DMS153 (cell line): ENCODE measurements around the gene CCT7.

Experiments used
- DNase-seq: peaks from one replicate; lab custom pipeline; 2025; lab: John Stamatoyannopoulos, UW

Gene CCT7

GRCh38 chr2:73225513-73226360 is 8.4 kb upstream of the CCT7 start:
- no peak for DNase-seq

- no peak for DNase-seq
These were observed 7.0 kb upstream of the CCT7 start for GRCh38 chr2:73227086-73227485.

GRCh38 chr2:73228631-73229030 is 5.5 kb upstream of the CCT7 start:
- DNase-seq: no peak

GRCh38 chr2:73232403-73233153 is 1.5 kb upstream of the CCT7 start:
- DNase-seq: no peak

GRCh38 chr2:73233154-73233931 is 765 bp upstream of the CCT7 start, which contains the start of gene PRADC1:
PRADC1 (minus strand) TSS chr2:73233239; CDS start chr2:73233160, 79 bp downstream.
- DNase-seq: peak; percentile 99

GRCh38 chr2:73235315-73236028 is 1.4 kb downstream of the CCT7 start:
- no peak for DNase-seq

- no peak for DNase-seq
These were observed 3.1 kb downstream of the CCT7 start for GRCh38 chr2:73237168-73237567.

GRCh38 chr2:73238149-73238548 is 4.0 kb downstream of the CCT7 start:
- DNase-seq: no peak

GRCh38 chr2:73238976-73239375 is 4.9 kb downstream of the CCT7 start:
- no peak for DNase-seq

GRCh38 chr2:73239776-73240175 is 5.7 kb downstream of the CCT7 start:
- DNase-seq: no peak

GRCh38 chr2:73243884-73244570 is 9.9 kb downstream of the CCT7 start:
- no peak for DNase-seq

GRCh38 chr2:73244580-73244979 is 10.5 kb downstream of the CCT7 start:
- DNase-seq: no peak

GRCh38 chr2:73246850-73247249 is 12.7 kb downstream of the CCT7 start:
- no peak for DNase-seq

GRCh38 chr2:73249636-73250035 is 15.5 kb downstream of the CCT7 start:
- no peak for DNase-seq

- no peak for DNase-seq
These were observed 17.1 kb downstream of the CCT7 start for GRCh38 chr2:73250872-73251846.

GRCh38 chr2:73252238-73253027 is 18.3 kb downstream of the CCT7 start:
- no peak for DNase-seq

- no peak for DNase-seq
These were observed 19.3 kb downstream of the CCT7 start for GRCh38 chr2:73253400-73253799.

- no peak for DNase-seq
These were observed 19.8 kb downstream of the CCT7 start for GRCh38 chr2:73253901-73254300.

GRCh38 chr2:73254343-73255006 is 20.4 kb downstream of the CCT7 start:
- DNase-seq: no peak
